HT1080 (cell line): Measurements from ENCODE around the gene DNAJC5. TPM values are rescaled to one million over a fixed set of nuclear protein-coding genes. Genes with fewer than 3 reads are reported as not detected.

Source experiments
- DNase-seq: peaks from one replicate; pipeline ENCODE4 v3.0.0-alpha.2; 2015; ENCODE audit warnings: low read depth
- small RNA-seq: library from RNA; depleted of rRNA; stranded (forward); fragments of <200 nt; gene quantifications from one replicate; pipeline ENCODE3, GENCODE V24; 2014
- total RNA-seq: library from RNA; depleted of rRNA; stranded (reverse); fragments of >200 nt; shearing (Covaris generic); gene quantifications from 2 replicates; pipeline ENCODE4 v1.2.3, GENCODE V29; 2014; rRNA removed

The DNAJC5 gene
- total RNA-seq, 1 experiment from 2014 or later: 60.0 TPM

GRCh38 chr20:63978319-63979228, 83.6 kb downstream of the DNAJC5 start:
- peak; percentile 57 for DNase-seq

- DNase-seq: no peak
These were observed 84.3 kb downstream of the DNAJC5 start for GRCh38 chr20:63979229-63979556.

GRCh38 chr20:63979557-63980316, 84.8 kb downstream of the DNAJC5 start, which contains the start of gene SAMD10:
TSS of gene SAMD10 (minus strand) at chr20:63979642. CDS start at chr20:63979467, 175 bp downstream.
- DNase-seq: peak; percentile 52

GRCh38 chr20:63980317-63980805, 85.4 kb downstream of the DNAJC5 start:
- no peak for DNase-seq

DNA sequence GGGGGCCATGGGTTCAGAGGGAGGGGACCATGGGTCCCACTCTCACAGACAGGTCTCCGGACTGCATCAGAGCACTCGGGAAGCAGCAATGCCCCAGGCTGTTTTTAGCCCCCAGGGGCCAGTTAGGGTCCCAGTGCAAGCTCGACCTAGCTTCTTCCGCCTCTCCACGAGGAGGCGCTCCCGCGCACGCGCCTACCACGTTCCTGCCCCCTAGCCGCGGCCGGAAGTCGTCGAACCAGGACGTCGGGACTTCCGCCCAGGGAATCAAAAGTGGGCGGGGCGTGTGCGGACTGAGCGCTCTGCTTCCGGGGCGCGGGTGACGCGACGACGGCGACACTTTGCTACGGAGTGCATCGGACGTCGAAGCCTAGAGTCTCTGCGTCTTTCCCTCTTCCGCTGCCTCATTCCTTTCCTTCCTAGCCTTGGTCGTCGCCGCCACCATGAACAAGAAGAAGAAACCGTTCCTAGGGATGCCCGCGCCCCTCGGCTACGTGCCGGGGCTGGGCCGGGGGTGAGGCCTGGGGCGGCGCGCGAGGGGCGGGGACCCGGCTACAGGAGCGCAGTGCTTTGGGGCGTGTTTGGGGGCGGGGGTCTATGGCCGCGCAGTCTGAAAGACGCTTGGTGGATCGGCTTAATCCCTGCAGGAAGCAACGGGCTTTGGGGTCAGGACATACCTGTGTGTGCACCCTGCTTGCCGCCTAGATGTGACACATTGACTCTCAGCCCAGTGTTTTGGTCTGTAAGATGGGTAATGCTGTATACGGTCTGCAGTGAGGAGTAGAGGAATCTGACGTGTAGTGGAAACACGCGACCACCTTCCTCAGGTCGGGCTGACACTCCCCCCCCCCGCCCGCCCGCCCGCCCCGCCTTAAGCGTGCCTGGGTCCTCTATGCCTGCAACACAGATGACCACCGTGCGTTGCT, 86.1 kb downstream of the DNAJC5 start, which contains the start of gene PRPF6:
Gene PRPF6 (plus strand): TSS at position 327 of the 923 bp plus-strand sequence. CDS start 114 bp downstream, at position 441.
- DNase-seq: peak; percentile 89

DNA sequence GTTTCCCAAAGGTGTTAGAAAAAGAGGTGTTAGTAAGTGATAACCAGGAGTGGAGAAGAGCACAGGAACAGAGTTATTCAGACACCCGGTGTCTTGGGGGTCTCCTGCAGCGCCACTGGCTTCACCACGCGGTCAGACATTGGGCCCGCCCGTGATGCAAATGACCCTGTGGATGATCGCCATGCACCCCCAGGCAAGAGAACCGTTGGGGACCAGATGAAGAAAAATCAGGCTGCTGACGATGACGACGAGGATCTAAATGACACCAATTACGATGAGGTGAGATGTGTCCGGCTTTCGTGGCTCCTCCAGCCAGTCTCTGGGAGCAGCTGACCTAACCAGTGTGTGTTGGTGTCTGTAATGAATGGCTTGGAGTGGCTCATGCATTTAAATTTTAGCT, 88.0 kb downstream of the DNAJC5 start:
- no peak for DNase-seq

Small RNAs within 50 kb of the gene (small RNA-seq; reads per million reads assigned to genes)
- gene MIR647 (not detected), gene MIR941-2 (not detected), gene MIR941-4 (not detected), gene MIR941-5 (not detected), gene RNU1-134P (0.27 reads per million, percentile 24 among the genes with 10 or more reads in this experiment)

Other genes with a start within 250 kb of the DNAJC5 start
- 30.9 and 33.2 TPM in 2 replicates for gene STMN3, start 241.7 kb upstream of the DNAJC5 start, total RNA-seq
- 13.1 and 19.3 TPM in 2 replicates for gene RTEL1, start 236.8 kb upstream of the DNAJC5 start, total RNA-seq
- 5.9 and 7.2 TPM in 2 replicates for gene TNFRSF6B, start 198.5 kb upstream of the DNAJC5 start, total RNA-seq
- 44.6 and 46.2 TPM in 2 replicates for gene ARFRP1, start 187.2 kb upstream of the DNAJC5 start, total RNA-seq
- gene ZGPAT, start 187.1 kb upstream of the DNAJC5 start, total RNA-seq: 29.1 and 29.6 TPM in 2 replicates
- 5.8 and 10.3 TPM in 2 replicates for gene LIME1, start 158.5 kb upstream of the DNAJC5 start, total RNA-seq
- gene SLC2A4RG, start 155.3 kb upstream of the DNAJC5 start, total RNA-seq: 39.8 and 49.2 TPM in 2 replicates
- 0.19 and 0.20 TPM in 2 replicates for gene ZBTB46, start 63.9 kb upstream of the DNAJC5 start, total RNA-seq
- not detected in 2 replicates for gene ABHD16B, start 33.6 kb upstream of the DNAJC5 start, total RNA-seq
- 119 and 120 TPM in 2 replicates for gene TPD52L2, start 29.9 kb upstream of the DNAJC5 start, total RNA-seq
- 17.1 and 26.0 TPM in 2 replicates for gene UCKL1, start 61.3 kb downstream of the DNAJC5 start, total RNA-seq
- 16.4 and 18.7 TPM in 2 replicates for gene ZNF512B, start 74.8 kb downstream of the DNAJC5 start, total RNA-seq
- gene SAMD10, start 84.5 kb downstream of the DNAJC5 start, total RNA-seq: 3.6 and 7.6 TPM in 2 replicates
- gene PRPF6, start 86.0 kb downstream of the DNAJC5 start, total RNA-seq: 60.8 and 66.3 TPM in 2 replicates
- 0.42 and 0.50 TPM in 2 replicates for gene C20orf204, start 141.1 kb downstream of the DNAJC5 start, total RNA-seq
- gene SOX18, start 154.5 kb downstream of the DNAJC5 start, total RNA-seq: 0.11 and 0.57 TPM in 2 replicates
- 13.4 and 16.7 TPM in 2 replicates for gene TCEA2, start 168.1 kb downstream of the DNAJC5 start, total RNA-seq
- gene RGS19, start 184.4 kb downstream of the DNAJC5 start, total RNA-seq: 37.1 and 37.3 TPM in 2 replicates
- gene OPRL1, start 185.0 kb downstream of the DNAJC5 start, total RNA-seq: 0.33 and 0.43 TPM in 2 replicates
- gene LKAAEAR1, start 189.3 kb downstream of the DNAJC5 start, total RNA-seq: 0.84 and 1.0 TPM in 2 replicates
- not detected in 2 replicates for gene NPBWR2, start 212.4 kb downstream of the DNAJC5 start, total RNA-seq